Femur (tissue), 1 donor: ENCODE data around the gene PHACTR4.
"Not testable (repeated sequence)": the region's sequence is repeated elsewhere in the genome, so short reads cannot be mapped to it uniquely, and the experiment has no call there.

Experiments
- DNase-seq: peaks from one replicate; pipeline ENCODE4 v3.0.0-alpha.2; 2017

PHACTR4 gene

DNA sequence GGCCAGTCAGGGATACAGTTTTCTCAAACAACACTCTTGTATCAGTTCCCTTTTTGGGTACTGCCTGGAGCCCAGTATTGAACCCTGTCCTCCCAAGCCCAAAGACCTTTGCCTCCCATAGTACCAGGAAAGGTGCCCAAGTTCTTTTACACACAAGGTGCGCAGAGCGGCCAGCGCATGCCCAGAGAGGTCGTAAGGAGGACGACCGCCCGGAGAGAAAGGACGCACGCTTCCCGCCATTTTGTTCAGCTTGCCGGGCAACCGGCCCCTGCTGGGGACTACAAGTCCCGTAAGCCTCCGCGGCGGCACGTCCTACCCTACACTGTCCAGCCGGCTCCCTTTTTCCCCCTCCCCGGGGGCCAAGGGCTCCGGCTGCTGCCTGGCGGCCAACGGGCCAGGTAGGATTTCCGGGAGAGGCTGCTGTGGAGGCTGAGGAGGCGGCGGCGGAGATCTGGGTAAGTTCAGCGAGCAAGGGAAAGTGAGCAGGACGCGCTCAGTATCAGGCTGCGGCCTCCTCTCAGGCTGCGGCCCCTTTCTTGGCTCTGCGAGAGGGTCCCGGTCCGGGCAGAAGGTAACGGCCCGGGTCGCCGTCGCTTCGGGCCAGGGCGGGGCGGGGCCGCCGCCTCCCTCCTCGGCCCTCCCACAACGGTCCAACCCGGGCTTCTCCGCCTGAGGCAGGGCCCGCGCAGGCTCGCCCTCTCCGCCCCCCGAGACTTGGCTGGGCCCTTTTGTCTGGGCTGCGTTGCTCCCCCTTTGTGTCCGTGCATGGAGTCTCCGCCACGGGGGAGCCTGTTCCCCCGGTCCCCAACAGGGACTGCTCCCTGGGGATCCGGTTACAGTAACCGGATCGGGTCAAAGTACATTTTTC, at the start of gene PHACTR4:
Gene PHACTR4, plus strand, starts transcription at position 370 of the 868 bp plus-strand sequence. CDS start 37,708 bp downstream, outside the sequence.
- DNase-seq = peak; percentile 95

DNA sequence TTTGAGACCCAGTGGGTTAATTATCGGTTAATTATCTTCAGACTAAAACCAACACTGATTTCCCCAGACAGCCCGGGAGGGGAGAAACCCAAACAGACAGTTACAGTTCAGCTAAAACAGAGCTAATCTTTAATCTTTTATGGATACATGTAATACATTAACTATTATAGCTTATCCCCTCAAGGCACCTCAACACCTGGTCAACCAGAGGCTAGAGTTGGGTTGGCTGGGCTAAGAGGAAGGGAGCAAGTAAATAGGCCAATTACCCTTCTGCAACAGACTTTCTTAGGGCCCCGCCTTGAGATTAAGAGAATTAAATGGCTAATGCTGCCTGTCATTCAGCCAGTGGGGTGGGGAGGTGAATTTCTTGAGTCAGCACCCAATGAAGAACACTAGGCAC, 47.3 kb upstream of the PHACTR4 start:
- no peak for DNase-seq

DNA sequence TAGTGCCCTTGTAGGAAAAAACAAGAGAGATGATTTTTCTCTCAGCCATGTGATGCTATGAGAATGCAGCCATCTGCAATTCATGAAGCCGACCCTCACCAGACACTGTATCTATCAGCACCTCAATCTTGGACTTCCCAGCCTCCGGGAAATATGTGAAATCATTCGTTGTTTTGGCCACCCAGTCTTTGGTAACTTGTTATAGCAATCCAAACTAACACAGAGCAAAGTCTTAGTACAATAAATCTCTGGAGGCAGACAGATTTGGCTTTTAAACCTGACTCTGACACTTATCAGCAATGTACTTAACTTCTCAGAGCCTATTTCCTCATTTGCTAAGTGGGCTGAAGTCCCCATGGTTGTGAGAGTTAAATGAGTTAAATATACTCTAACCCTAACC, 45.8 kb upstream of the PHACTR4 start:
- DNase-seq = no peak

DNA sequence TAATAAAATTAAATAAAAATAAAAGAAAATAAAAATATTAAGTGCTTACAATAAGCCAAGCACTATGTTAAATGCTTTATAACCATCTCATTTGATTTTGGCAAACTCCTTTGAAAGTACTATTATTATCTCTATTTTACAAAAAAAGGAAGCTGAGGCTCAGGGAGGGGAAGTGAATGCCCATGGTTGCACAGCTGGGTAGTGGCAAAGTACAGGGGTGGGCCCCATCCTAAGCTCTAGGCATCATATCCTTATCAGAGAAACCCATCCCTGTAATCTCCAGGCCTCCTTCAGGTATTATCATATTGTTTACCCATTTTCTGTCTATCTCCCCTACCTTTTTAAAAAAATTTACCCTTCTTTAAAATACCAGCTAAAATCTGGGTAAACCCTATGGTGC, 43.0 kb upstream of the PHACTR4 start:
- no peak for DNase-seq

DNA sequence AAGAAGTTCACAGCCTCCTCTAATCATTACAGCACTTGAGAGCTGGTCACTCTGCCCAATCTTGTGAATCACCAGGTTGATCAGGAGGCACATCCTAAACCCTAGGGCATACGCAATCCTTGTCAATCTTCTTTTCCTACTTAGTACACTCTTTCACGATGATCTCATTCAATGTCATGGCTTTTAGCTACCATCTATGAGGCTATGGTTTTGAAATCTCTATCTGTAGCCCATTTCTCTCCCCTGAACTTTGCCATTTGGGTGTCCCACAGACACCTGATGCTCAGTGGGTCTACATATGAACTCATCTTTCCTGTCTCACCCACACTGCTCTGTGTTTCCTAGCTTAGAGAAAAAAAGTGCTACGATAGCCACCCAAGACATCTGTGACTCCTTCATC, 42.6 kb upstream of the PHACTR4 start:
- no peak for DNase-seq

DNA sequence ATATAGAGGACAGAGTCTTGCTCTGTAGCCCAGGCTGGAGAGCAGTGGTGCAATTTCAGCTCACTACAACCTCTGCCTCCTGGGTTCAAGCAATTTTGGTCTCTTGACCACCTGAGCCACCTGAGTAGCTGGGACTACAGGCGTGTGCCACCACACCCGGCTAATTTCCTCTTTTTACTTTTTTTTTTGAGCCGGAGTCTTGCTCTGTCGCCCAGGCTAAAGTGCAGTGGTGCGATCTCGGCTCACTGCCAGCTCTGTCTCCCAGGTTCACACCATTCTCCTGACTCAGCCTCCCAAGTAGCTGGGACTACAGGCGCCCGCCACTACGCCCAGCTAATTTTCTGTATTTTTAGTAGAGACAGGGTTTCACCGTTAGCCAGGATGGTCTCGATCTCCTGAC, 42.1 kb upstream of the PHACTR4 start:
- not testable (repeated sequence) for DNase-seq

DNA sequence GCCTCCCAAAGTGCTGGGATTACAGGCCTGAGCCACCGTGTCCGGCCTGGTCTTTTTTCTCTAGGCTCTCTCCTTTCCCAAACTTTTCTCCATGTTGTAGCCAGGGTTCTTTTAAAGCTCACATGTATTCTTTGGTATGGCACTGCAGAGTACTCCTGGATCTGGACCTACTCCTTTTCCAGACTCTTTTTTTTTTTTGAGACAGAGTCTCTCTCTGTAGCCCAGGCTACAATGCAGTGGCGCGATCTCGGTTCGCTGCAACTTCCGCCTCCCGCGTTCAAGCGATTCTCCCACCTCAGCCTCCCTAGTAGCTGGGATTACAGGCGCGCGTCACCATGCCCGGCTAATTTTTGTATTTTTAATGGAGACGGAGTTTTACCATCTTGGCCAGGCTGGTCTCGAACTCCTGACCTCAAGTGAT, 41.3 kb upstream of the PHACTR4 start:
- no peak for DNase-seq

DNA sequence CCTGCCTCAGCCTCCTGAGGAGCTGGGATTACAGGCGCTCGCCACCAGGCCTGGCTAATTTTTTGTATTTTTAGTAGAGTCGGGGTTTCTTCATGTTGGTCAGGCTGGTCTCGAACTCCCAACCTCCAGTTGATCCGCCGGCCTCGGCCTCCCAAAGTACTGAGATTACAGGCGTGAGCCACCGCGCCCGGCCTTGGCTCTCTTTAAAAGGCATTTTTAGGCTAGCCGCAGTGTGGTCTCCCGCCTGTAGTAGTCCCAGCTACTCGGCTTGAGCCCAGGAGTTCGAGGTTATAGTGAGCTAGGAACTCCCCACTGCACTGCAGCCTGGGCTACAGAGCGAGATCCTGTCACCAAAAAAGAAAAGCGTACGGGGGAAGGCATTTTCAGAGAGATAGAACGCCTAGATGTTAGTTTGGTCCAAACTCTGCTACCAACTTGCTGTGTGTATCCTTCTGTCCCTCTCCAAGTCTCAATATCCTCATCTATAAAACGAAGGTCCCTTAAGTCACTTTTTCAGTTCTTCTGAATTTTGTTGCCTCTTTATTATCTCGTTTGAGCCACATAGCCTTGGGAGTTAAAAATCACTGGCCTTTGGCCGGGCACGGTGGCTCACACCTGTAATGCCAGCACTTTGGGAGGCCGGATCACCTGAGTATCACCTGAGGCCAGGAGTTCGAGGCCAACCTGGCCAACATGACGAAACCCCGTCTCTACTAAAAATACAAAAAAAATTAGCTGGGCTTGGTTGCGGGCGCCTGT, 40.0 kb upstream of the PHACTR4 start:
- DNase-seq = peak; percentile 36

DNA sequence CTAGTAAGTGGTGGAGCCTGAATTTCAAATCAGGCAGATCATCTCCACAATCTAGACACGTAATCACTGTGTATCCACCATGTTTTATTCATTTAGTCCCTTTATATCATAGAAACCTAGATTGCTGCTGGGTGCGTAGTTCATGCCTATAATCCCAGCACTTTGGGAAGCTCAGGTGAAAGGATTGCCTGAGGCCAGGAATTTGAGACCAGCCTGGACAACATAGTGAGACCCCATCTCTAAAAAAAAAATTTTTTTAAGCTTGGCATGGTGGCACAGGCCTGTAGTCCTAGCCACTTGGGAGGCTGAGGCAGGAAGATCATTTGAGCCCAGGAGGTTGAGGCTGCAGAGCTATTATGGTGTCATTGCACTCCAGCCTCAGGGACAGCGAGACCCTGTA, 30.6 kb upstream of the PHACTR4 start:
- no peak for DNase-seq

DNA sequence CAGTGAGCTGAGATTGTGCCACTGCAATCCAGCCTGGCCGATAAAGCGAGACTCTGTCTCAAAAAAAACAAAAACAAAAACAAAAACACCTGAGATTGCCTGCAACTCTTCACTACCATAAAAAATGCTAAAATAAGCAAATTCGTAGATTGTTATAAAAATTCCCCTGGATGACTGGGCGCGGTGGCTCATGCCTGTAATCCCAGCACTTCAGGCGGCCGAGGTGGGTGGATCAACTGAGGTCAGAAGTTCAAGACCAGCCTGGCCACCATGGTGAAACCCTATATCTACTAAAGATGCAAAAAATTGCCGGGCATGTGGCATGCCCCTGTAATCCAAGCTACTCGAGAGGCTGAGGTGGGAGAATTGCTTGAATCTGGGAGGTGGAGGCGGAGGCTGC, 30.0 kb upstream of the PHACTR4 start:
- no peak for DNase-seq

DNA sequence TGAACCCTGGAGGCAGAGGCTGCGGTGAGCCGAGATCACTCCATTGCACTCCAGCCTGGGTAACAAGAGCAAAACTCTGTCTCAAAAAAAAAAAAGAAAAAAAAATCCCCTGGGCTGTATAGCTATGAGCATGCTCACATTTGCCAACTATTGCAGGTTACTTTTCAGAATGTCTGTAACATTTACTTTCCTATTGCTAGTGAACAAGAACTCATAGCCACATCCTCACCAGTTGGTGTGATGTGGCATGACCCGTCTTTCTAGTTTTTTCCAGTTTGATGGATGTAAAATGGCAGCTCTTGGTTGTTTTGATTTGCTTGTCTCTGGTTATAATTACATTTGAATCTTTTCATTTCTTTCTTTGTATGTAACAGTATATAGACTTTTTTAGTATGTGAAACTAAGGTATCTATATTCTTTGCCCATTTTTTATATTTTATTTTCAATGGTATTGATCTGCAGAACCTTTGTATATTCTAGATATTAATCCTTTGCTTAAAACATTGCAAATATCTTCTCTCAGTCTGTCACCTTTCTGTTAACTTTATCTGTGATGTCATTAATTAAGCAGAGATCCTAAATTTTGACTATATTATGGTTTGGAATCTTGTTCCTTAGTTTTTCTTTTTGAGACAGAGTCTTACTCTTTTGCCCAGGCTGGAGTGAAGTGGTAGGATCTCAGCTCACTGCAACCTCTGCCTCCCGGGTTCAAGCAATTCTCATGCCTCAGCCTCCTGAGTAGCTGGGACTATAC, 29.1 kb upstream of the PHACTR4 start:
- DNase-seq = no peak

DNA sequence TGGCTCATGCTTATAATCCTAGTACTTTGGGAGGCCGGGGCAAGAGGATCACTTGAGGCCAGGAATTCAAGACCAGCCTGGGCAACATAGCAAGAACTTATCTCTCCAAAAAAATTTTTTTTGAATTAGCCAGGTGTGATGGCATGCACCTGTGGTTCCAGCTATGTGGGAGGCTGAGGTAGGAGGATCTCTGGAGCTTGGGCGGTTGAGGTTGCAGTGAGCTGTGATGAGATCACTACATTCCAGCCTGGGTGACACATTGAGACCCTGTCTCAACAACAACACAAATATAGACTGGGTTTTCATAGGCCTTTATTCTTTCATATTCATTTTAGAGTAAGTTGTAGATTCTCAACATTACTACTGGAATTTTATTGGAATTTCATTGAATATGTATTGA, 27.9 kb upstream of the PHACTR4 start:
- DNase-seq = no peak

DNA sequence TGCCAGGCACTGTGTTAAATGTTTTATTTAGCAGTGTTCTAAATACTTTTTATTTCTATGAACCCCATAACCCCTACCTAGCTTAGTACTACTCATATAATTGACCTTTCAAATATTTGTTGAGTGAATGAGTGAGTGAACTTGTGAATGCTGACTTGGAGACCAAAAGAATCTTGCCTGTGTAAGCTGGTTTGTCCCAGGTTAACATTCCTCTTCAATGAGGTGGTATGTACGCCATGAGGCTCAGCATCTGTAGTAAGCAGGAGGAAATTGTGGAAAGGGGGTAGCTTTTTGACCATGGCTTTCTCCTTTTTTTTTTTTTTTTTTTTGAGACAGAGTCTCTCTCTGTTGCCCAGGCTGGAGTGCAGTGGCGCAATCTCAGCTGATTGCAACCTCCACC, 26.1 kb upstream of the PHACTR4 start:
- no peak for DNase-seq

DNA sequence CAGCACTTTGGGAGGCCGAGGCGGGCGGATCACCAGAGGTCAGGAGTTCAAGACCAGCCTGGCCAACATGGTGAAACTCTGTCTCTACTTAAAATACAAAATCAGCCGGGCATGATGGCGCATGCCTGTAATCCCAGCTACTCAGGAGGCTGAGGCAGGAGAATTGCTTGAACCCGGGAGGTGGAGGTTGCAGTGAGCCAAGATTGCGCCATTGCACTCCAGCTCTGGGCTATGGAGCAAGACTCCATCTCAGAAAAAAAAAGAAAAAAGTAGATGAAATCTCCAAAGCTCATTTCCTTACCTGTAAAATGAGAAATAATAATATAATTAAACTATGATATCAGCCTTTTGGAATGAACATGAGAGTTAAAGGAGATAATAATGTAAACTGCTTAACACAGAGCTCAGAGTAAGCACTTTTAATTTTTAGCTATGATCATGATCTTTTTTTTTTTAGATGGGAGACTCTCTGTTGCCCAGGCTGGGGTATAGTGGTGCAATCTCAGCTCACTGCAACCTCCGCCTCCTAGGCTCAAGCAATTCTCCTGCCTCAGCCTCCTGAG, 16.2 kb upstream of the PHACTR4 start:
- not testable (repeated sequence) for DNase-seq

DNA sequence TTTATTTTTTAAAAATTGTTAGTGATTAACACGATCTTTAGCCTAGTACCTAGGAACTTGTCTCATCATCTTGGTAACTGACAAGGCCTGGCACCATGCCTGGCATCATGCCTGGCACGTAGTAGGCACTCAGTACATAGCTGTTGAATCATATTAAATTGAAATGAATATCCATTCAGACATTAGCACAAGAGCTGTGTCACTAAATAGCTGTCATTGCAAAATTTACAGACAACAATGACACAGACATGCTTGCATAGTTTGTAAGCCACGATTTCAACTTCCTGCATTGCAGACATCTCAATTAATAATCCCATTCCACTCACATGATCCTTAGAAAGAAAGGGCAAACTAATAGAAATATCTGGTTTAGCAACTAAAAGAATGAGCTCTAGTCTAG, 15.4 kb upstream of the PHACTR4 start:
- no peak for DNase-seq

DNA sequence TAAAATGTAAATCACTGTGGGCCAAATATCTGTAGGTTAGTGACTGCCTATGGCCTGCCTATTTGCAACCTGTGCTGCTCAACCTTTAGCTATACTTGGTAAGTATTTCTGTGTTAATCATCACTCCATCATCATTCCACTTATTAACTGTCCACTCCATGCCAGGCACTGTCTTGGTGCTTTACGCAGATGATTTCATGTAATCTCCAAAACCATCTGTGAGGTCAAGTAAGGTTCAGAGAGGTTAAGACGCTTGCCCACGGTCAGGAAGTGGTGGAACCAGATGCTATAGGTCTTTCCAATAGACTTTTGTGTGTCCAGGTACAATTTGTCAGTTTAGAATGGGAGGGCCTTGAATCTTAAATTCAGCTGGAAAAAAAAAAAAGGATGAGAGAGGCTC, 10.8 kb upstream of the PHACTR4 start:
- DNase-seq = no peak

DNA sequence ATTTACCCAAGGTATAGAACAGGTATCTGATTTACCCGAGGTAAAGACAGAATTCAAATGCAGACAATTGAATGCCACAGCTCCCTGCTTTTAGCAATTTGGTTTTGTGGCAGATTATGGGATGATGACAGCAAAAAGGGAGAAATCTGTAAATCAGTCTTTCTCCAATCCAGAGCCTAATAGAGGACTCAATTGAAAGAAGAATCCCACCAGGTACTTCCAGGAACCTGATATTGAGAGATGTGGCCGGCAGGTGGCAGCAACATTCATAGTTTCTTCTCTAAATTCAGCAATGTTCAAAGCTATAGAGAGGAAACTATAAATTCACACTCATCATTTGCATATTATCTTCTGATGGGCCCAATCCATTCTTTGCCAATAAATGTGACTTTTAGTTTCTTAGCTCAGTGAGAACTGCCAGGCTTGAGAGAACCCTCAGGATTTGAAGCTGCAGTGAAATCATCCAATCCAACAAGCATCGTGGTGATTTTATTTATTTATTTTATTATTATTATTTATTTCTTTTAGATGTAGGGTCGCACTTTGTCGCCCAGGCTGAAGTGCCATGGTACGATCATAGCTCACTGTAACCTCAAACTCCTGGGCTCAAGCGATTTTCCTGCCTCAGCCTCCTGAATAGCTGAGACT, 9.8 kb upstream of the PHACTR4 start:
- DNase-seq = peak; percentile 66

DNA sequence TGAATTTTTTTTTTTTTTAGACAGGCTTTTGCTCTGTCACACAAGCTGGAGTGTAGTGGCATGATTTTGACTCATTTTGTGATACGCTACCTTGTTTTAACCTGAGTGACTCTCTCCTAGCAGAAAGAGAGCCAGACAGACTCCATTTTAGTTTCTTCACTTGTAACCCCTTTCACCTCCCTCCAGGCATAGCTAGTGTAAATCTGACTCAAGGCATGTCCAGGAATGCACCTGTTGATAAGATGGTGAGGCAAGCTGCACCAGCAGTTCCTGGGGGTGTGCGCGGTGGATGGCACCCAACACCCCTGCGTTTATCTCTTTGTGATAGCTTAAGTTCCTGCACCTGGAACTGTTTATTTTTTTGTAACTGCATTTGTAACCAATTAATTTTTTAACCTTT, 4.7 kb upstream of the PHACTR4 start:
- no peak for DNase-seq

DNA sequence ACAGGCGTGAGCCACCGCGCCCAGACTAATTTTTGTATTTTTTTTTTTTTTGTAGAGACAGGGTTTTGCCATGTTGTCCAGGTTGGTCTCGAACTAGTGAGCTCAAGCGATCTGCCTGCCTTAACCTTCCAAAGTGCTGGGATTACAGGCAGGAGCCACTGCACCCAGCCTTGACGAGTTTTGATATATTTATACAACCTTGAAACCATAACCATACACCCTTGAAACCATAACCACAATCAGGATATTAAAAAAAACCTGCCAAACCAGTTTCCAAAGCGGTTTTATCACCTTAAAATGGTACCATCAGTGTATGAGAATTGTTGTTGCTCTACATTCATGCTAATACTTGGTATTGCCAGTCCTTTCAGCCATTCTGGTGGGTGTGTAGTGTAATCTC, 3.7 kb upstream of the PHACTR4 start:
- no peak for DNase-seq

DNA sequence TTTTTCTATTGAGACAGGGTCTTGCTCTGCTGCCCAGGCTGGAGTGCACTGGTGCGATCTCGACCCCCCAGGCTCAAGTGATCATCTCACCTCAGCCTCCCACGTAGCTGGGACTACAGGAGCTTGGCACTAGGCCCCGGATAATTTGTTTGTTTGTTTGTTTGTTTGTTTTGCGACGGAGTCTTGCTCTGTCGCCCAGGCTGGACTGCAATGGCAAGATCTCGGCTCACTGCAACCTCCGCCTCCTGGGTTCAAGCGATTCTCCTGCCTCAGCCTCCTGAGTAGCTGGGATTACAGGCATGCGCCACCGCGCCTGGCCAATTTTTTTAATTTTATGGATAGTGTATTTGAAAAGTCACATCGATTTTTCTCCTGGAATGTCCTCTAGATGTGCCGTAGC, 932 bp upstream of the PHACTR4 start:
- not testable (repeated sequence) for DNase-seq

DNA sequence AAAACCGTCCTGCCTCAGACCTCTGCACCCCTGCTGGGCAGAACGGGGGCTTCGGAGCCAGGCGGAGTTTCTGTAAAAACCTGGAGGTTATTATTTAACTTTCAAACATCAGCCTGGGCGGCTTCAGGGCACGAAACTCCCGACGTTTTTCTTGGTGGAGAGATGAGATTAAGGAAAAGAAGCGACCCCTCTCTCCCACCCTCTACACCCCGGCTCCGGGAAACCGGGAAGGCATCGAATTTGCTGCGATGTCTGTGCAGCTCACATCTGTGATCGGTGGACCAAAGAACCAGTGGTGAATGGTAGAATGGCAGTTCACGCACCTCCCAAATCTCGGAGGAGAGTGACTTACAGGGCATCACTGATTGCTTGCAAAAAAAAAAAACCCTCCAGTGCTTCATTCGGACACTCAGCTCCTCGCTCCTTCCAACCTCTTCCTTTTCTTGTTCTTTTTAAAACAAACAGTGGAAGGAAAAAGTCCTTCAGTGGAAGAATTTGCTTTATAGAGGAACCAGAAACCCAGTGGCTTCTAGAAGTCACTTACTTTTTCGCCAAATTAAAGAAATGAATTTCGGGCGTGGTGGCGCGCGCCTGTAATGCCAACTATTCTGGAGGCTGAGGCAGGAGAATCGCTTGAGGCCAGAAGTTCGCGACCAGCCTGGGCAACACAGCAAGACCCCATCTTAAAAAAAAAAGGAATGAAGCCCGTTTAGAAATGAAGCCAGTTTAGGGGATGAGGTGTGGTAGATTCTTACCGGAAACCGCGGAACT, 884 bp downstream of the PHACTR4 start:
- DNase-seq = no peak

DNA sequence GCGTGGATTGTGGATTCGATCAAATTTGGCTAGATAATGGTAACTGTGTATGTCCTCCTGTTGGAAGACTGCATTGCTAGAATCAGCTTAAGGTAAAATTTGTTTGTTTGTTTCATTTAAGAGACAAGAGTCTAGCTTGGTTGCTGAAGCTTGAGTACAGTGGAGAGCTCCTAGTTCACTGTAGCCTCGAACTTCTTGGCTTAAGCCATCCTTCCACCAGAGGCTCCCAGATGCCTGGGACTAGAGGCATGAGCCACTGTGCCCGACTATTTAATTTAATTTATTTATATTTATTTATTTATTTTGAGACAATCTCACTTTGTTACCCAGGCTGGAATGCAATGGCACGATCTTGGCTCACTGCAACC, 1.5 kb downstream of the PHACTR4 start:
- no peak for DNase-seq
